ENCODE measurements around the gene TELO2.

Gene TELO2

DNA sequence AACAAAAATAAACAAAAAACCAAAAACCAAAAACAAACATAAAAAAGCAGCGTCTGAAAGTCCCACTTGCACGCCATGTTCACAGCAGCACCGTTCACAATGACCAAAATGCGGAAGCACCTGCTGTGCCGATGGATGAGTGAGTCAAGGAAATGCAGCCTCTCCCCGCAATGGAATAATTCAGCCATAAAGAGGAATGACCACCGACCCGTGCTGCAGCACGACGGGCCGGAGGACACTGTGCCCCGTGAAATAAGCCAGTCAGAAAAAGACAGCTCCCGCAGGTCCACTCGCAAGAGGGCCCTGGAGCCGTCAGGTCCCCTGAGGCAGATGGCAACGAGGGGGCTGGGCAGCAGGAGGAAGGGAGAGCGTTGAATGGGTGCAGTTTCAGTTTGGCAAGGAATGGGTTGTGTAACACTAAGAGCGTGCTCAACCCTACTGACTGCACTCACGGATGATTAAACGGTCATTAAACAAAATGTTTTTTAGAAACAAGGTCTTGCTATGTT is 23.4 kb upstream of the TELO2 start:
- DNase-seq (ENCODE audit: low read depth) = no peak
- TF ChIP-seq, protein P1, sequence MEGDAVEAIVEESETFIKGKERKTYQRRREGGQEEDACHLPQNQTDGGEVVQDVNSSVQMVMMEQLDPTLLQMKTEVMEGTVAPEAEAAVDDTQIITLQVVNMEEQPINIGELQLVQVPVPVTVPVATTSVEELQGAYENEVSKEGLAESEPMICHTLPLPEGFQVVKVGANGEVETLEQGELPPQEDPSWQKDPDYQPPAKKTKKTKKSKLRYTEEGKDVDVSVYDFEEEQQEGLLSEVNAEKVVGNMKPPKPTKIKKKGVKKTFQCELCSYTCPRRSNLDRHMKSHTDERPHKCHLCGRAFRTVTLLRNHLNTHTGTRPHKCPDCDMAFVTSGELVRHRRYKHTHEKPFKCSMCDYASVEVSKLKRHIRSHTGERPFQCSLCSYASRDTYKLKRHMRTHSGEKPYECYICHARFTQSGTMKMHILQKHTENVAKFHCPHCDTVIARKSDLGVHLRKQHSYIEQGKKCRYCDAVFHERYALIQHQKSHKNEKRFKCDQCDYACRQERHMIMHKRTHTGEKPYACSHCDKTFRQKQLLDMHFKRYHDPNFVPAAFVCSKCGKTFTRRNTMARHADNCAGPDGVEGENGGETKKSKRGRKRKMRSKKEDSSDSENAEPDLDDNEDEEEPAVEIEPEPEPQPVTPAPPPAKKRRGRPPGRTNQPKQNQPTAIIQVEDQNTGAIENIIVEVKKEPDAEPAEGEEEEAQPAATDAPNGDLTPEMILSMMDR (conservative IDR thresholded peaks at IDR 0.05; ENCODE audit: low read depth, low read length) = no peak
- H3K4me3 ChIP-seq (ENCODE audit: low read length) = no peak overlapping the region

DNA sequence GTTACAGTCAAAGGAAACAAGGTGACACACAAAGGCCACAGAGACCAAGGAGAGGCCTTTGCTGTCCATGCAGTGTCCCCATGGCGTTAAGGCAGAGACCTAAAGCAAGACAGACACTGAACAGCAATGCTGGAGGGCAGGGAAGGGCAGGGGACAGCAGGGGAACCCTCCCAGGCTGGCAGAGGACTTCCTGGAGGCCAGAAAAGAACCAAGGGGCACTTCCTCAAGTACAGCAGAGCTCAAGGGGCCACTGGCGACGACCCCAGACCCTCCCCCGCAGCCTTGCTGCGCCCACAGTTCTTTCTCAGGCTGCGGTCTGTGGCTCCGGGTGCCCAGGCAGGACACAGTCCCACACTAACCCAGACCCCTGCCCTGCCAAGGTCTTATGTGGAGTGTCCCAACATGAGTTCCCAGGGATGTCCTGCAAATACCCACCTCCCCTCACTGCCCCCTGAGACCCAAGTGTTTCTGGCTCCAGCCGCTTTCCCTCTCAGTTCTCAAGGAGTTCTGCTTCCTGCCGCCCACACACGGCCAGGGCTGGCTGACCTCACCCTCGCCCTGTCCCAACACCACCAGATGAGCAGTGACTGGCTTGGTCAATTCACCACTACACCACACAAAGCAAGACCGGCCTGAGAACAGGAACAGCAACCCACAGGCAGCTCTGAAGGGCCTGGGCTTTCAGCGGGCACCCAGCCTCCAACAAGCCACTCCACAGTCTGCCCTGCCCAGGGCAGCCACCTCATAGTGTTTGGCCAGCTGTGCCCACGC is 22.5 kb upstream of the TELO2 start:
- DNase-seq (ENCODE audit: low read depth) = no peak
- TF ChIP-seq, protein P1 (conservative IDR thresholded peaks at IDR 0.05; ENCODE audit: low read depth, low read length) = no peak
- no peak overlapping the region for H3K4me3 ChIP-seq (ENCODE audit: low read length)

DNA sequence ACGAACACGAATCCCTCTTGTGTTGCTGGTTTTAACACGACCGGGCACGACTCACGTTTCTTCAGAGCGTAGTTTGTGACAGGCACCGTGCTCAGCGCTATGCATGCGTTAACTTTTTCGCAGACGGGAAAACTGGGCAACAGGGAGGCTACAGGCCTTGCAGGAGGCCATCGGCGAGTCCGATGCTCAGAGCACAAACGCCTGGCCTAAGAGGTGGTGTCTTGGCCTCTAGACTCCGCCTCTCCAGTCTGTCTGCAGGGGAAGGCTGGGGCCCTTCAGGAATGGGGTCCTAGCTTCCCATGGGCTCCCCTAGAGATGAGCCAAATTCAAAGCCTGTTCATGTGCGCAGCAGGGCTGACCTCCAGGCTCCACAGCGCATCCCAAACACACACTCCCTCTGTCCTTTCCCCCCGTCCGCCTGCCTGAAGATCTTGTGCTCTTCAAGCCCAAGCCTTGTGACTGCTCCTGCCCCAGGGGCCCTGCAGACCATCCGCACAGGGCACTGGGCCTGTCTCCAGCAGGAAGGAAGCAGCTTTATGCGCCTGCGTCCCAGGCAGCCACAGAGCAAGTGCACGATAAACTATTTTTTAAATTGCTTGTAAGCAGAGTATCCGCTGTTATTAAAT is 21.5 kb upstream of the TELO2 start:
- TF ChIP-seq, protein P1 (conservative IDR thresholded peaks at IDR 0.05; ENCODE audit: low read depth, low read length) = no peak
- no peak overlapping the region for H3K4me3 ChIP-seq (ENCODE audit: low read length)

DNA sequence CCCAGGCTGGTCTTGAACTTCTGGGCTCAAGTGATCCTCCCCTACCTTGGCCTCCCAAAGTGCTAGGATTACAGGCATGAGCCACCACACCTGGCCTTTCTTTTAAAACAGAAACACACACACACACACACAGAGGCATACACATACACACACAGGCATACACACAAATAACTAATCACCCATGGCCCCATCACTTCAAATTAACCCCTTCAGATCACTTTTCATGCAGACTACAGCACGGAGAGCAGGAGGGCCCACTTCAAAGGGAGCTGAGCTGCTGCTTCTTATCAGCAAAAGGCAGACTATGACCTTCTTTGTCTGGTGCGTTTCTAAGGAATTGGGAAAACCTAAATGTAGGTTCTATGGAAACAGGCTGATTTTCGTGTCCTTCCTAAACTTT is 20.2 kb upstream of the TELO2 start:
- TF ChIP-seq, protein P1 (conservative IDR thresholded peaks at IDR 0.05; ENCODE audit: low read depth, low read length) = no peak
- H3K4me3 ChIP-seq (ENCODE audit: low read length) = no peak overlapping the region

More for the DNA sequence above, 21.5 kb upstream of the TELO2 start:
- no peak for DNase-seq (ENCODE audit: low read depth)

DNA sequence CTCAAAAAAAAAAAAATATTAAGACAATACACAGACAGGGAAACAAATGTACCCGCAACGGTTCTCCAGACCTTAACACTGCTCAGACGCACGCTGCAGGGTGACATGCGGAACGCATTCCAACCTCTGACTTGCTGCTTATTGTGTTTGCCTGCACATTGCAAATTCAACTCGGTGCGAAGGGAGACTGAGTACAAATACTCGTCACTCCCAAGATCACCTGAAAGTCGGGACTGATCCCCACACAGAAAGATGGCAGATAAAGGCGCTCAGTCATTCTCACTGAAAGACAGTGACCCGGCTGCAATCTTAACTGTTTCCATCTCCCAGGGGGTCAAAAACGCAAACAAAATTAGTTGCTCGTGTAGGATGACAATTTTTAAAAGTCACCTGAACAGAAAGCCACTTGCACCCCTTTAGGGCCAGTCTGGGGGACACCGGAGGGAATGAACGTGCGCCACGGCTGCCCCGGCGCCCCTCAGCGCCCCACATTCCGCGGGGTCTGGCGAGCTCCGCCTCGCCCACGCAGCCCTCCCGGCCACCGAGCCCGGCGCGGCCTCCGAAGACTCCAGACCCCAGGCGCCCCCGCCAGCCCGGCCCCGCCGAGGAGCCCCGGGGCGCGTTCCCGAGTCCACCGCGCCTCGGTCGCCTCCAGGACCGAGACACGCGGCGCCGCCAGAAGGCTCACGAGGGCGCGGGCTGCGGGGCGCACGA is 18.9 kb upstream of the TELO2 start:
- H3K4me3 ChIP-seq (ENCODE audit: low read length) = peak overlapping the region; percentile 77
- TF ChIP-seq, protein P1 (conservative IDR thresholded peaks at IDR 0.05; ENCODE audit: low read depth, low read length) = no peak
- no peak for DNase-seq (ENCODE audit: low read depth)

More for the DNA sequence above, 20.2 kb upstream of the TELO2 start:
- DNase-seq (ENCODE audit: low read depth) = no peak

DNA sequence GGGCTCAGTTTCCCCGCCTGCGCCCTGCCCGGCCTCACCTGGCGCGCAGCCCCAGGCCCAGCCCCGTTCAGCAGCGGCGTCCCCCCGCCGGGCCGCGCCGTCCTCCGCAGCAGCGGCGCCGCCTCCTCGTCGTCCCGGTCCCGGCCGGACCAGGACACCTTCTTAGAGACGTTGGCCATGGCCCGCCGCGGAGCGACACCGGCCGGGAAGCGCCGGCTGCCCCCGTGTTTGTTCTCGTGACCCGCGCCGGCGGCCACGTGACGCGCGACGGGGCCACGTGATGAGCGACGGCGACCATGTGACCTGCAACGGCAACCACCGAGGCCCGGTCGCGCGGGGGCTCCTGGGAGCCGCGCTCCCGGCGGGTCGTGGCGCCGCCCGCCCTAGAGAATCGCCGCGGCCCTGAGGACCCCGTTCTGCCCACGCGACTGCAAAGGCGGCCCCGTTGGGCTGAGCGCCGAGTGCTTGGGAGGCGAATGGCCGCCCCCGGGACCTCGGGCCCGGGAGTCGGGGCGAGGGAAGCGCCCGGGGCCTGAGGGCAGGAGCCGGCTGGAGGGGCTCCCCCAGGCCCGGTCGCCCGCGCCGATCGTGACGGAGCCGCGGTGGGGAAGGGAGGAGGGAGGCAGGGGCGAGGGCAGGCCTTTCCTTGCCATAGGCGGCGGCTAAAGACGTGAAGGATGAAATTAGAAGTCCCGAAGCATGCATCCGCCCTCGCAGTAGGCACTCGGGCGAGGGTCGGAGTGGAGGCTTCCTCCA is 18.2 kb upstream of the TELO2 start, which contains the start of gene CLCN7:
Gene CLCN7, minus strand, starts transcription at position 233 of the 756 bp plus-strand sequence. Its CDS starts 54 bp downstream, at position 179.
- TF ChIP-seq, protein P1 (conservative IDR thresholded peaks at IDR 0.05; ENCODE audit: low read depth, low read length) = no peak
- H3K4me3 ChIP-seq (ENCODE audit: low read length) = peak within 1 kb of the TSS; percentile 77
- peak; percentile 47 for DNase-seq (ENCODE audit: low read depth)
